ENCODE measurements around the gene POLR3A.

- TF ChIP-seq CTCF (optimal IDR thresholded peaks at IDR 0.05 in 1 of 3, IDR thresholded peaks at IDR 0.05 in 1 of 3, conservative IDR thresholded peaks at IDR 0.05 in 1 of 3; ENCODE audit: extremely low read depth in 1 of 3, insufficient read depth in 2 of 3, low read length in 3 of 3) (no peak), EZH2 (IDR thresholded peaks at IDR 0.05; ENCODE audit: low read length) (no peak)
Observed at GRCh38 chr10:77972148-77972547, 57.2 kb downstream of the POLR3A start.

All from keratinocyte (primary cell).